HuH-7.5 (cell line): Measurements from ENCODE around the gene CHRDL1.
A peak's percentile ranks its signal among the peaks of the same experiment; 100 is the strongest.

Experiments used
- DNase-seq: peaks from one replicate; pipeline ENCODE4 v3.0.0; 2011; ENCODE audit warnings: low spot score

The CHRDL1 gene

DNA sequence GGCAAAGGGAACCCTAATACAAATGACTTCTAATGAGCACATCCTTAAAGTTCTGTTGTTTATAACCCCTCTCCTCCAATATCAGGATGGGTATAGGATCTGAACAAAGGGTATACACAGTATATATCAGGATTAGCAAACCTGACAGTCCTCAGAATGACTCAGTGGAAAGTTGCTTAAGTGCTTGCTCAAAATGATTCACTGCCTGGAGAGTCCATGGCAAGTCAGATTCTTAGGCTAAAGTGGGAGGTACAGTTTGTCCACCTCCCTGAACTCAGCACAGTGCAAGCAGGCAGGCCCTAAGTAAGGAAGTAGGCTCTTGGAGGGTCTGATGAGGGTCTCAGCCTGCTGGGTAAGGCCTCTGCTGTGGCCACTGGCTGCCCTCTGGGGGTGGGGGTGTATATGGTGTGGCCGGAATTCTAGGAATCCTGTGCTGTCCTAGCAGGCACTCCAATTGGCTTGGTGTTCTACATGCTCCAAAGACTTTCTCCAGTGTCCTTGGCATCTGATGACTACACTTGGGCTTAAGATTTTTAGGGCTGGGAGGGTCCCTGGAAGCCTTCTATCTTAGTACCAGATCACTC is 54.3 kb downstream of the CHRDL1 start:
- DNase-seq = no peak

- no peak for DNase-seq
These were observed 60.6 kb downstream of the CHRDL1 start for GRCh38 chrX:110734894-110735541.

- DNase-seq = no peak
These were observed 61.3 kb downstream of the CHRDL1 start for GRCh38 chrX:110734271-110734670.

DNA sequence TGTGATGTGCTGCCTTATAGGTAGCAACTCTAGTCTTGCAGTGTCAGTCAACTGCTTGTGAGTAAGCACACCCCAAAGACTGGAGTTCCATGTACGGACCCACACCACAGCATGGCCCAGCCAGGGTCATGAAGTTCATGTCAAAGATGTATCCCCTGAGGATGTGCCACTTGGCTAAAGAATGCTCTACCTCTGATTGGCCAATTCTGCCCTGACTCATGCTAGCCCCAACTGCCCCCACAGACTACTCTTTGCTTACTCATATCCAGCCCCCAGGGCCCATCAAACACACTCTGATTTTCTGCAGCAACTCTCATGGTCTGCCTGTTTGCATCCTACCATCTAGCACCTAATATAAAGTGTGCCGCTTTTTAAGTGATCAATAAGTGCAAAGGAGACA is 62.5 kb downstream of the CHRDL1 start:
- no peak for DNase-seq

DNA sequence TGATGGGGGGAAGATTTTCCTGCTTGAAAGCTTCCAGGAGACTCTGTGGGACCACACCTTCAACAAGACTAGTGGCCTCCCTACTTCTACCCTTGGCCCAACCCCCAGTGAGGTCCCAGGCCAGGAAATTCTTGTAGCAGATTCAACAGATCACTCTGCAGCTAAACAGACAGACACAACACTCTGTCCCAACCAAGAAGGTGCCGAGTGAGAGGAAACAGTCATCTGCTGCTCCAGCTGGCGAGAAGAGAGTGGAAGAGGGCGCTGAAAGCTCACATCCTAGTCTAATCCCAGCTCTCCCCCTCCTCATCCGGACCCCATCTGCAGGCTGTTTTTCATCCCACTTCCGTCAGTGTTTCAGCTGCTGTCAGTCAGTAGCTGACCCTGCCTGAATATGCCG is 63.4 kb downstream of the CHRDL1 start:
- DNase-seq = no peak

GRCh38 chrX:110723844-110724243 is 71.8 kb downstream of the CHRDL1 start:
- no peak for DNase-seq

DNA sequence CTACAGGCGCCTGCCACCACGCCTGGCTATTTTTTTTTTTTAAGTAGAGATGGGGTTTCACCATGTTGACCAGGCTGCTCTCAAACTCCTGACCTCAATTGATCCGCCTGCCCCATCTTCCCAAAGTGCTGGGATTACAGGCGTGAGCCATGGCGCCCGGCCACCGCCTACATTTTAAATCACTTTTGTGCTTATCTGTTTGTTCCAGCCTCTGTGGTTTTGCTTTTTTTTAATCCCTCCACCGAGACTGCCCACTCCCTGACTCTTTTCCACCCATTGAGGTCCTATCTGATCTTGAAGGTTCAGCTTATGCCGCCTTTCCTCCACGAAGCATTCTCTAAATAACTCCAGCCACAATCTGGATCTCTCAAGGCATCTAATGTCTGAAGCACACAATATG is 73.5 kb downstream of the CHRDL1 start:
- DNase-seq = no peak

DNA sequence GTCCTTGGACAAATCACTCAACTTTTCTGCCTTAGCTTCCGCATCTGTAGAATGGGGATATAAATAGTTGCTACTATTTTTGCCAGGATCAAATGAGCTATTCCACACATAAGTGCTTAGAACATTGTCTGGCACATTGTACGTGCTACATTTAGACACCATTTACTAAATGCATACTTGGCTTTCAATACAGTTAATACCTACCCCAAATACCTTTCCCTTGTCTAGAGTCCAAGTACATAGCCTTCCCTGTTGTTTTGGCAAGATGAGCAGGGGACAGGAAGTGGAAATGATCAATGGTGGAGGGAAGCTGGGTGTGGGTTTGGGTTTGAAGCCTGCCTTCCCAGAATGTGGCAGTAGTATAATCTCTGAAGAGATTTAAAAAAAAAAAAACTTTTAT is 82.0 kb downstream of the CHRDL1 start:
- no peak for DNase-seq

GRCh38 chrX:110706446-110706845 is 89.2 kb downstream of the CHRDL1 start:
- DNase-seq = no peak

DNA sequence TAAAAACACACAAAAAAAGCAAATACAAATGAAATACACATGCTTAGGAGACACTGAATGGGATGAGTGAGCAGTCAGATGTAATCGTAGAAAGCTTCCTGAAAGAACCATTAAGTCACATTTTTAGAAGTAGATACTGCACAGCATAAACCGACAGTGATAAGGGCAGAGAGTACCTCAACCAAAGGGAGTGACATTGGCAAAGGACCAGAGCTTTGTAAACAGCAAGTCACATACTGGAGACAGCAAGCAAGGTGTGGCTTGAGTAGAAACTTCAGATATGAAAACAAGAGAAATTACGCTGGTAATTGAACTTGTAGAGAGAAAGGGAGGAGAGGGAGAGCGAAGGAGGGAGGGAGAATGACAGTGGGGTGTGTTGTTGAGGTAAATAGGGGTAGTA is 92.0 kb downstream of the CHRDL1 start:
- DNase-seq = no peak

- no peak for DNase-seq
These were observed 96.5 kb downstream of the CHRDL1 start for GRCh38 chrX:110699109-110699508.

GRCh38 chrX:110698696-110699095 is 96.9 kb downstream of the CHRDL1 start:
- no peak for DNase-seq

GRCh38 chrX:110692866-110693265 is 102.8 kb downstream of the CHRDL1 start:
- DNase-seq = no peak

DNA sequence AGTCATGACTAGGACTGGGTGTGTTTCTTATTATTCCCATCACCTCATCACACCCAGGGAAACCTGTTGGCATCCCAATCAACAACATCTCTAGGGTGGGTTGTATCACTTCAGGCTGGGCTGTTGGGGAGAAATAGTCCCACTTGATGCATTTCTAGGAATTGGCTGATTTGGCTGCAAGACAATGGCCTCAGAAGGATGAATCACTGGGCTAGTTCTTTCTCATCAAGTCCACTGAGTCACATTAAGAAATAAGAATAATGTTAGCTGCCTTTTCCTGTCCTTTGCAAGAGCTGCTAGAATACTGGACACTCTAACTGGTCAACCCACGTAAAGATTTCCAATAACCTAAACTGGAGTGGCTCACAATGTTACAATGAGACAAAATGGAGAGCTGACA is 104.2 kb downstream of the CHRDL1 start:
- no peak for DNase-seq

GRCh38 chrX:110684653-110685052 is 111.0 kb downstream of the CHRDL1 start:
- no peak for DNase-seq

DNA sequence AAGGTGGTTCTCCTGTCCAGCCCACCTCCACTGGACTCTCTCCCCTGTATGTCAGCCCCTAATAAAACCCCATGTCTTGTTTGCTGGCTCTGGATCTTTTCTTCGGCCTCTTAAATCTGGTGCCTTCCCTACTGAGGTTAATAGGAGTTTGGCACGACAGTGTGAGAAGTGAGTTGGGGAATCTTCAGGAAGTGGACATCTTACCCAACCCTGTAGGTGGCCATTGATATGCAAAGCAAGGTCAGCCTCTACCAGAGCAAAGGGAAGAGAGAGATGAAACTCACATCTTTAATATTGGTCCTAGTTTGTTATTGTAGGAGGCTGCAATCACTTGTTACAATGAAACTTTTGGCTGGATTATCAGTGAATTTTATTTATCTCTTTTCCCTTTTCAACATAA is 111.7 kb downstream of the CHRDL1 start:
- no peak for DNase-seq

GRCh38 chrX:110678591-110678990 is 117.0 kb downstream of the CHRDL1 start:
- DNase-seq = no peak

GRCh38 chrX:110675886-110676285 is 119.7 kb downstream of the CHRDL1 start:
- DNase-seq = no peak

- no peak for DNase-seq
These were observed 124.4 kb downstream of the CHRDL1 start for GRCh38 chrX:110671068-110671803.

GRCh38 chrX:110669572-110669971 is 126.0 kb downstream of the CHRDL1 start:
- DNase-seq = no peak

DNA sequence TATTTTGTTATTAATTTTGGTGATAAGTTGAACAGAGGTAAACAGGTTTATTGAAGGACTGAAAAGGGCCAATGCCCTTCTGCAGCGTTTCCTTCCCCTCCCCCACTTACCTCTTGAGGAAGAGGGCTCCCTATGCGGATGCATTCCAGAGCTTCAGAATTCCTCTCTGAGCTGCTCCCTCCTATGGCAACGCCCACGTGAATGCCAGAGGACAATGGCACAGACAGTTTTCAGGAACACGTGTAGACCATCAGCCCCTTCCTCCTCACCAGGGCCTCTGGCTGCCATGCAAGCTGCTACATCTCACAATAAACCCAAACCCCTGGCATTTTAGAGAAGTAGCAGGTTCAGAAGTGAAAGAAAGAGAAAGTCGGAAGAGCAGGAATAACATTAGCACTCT is 127.9 kb downstream of the CHRDL1 start:
- DNase-seq = no peak

- peak; percentile 10 for DNase-seq
These were observed 130.2 kb downstream of the CHRDL1 start for GRCh38 chrX:110665223-110666002.

DNA sequence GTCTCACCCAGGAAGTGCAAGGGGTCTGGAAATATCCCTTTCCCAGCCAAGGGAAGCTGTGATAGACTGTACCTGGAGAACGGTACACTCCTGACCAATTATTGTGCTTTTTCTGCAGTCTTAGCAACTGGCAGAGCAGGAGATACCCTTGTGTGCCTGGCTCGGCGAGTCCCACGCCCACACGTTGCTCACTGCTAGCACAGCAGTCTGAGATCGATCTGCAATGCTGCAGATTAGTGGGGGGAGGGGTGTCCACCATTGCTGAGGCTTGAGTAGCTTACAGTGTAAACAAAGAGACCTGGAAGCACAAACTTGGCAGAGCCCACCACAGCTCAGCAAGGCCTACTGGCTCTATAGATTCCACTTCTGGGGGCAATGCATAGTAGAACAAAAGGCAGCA is 138.5 kb downstream of the CHRDL1 start:
- no peak for DNase-seq
